ENCODE data around the gene CPNE1.

The CPNE1 gene

DNA sequence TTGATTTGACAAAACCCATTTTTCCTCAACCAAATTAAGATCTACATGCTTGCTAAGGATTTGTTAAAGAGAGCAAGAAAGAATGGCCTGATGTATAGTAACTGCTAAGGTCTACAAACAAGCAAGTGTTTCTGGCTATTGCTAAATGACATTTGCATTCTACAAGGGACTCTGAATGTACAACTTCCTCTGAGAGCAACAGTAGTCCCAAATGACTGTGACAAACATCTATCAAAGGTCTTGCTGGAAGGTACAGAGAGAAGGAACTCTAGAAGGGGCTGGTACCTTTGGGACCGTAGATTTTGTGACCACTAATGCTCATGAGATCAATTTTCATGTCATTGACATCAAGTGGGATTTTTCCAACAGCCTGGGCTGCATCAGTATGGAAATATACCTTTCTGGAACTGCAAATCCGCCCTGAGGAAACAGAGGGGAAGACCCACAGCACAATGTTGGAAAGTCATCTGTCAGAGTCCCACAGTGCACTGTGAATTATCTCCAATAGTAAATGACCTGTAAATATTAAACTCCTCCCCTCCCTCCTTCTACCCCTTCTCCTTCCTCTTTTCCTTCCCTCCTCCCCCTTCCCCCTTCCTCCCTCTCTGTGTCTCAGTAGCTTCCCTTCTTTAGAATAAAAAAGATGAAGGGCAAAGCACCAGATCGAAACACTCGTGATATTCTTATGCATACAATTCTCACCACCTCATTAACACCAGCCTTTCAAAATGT lies 15.9 kb upstream of the CPNE1 start:
- Histone ChIP-seq H3K27me3 (ENCODE audit: low read depth, low read length) (no peaks in the 10 kb centered on the region), H3K9me3 (ENCODE audit: insufficient read depth, low read length) (no peaks in the 10 kb centered on the region), H3K4me2 (ENCODE audit: low read length) (peak overlapping the region; percentile 56), H3K4me1 (ENCODE audit: low read length) (peaks cover 13% of the 10 kb centered on the region), H4K20me1 (ENCODE audit: insufficient read depth, low read length) (no peaks in the 10 kb centered on the region), H3K4me3 (ENCODE audit: low read length) (peak overlapping the region; percentile 14), H3K36me3 (replicated peaks; ENCODE audit: low read depth, low read length) (peaks cover 5% of the 10 kb centered on the region), H3K79me2 (ENCODE audit: low read length) (no peaks in the 10 kb centered on the region), H3K27ac (ENCODE audit: low read length) (peak overlapping the region; percentile 72), H3K9ac (ENCODE audit: low read length) (no peak overlapping the region), H2AFZ (ENCODE audit: low read depth, low read length) (no peak overlapping the region)
- TF ChIP-seq, protein P1, sequence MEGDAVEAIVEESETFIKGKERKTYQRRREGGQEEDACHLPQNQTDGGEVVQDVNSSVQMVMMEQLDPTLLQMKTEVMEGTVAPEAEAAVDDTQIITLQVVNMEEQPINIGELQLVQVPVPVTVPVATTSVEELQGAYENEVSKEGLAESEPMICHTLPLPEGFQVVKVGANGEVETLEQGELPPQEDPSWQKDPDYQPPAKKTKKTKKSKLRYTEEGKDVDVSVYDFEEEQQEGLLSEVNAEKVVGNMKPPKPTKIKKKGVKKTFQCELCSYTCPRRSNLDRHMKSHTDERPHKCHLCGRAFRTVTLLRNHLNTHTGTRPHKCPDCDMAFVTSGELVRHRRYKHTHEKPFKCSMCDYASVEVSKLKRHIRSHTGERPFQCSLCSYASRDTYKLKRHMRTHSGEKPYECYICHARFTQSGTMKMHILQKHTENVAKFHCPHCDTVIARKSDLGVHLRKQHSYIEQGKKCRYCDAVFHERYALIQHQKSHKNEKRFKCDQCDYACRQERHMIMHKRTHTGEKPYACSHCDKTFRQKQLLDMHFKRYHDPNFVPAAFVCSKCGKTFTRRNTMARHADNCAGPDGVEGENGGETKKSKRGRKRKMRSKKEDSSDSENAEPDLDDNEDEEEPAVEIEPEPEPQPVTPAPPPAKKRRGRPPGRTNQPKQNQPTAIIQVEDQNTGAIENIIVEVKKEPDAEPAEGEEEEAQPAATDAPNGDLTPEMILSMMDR (IDR thresholded peaks at IDR 0.05; ENCODE audit: low read depth, low read length): no peak
- TF ChIP-seq EZH2phosphoT487 (IDR thresholded peaks at IDR 0.05; ENCODE audit: low read depth): no peak

DNA sequence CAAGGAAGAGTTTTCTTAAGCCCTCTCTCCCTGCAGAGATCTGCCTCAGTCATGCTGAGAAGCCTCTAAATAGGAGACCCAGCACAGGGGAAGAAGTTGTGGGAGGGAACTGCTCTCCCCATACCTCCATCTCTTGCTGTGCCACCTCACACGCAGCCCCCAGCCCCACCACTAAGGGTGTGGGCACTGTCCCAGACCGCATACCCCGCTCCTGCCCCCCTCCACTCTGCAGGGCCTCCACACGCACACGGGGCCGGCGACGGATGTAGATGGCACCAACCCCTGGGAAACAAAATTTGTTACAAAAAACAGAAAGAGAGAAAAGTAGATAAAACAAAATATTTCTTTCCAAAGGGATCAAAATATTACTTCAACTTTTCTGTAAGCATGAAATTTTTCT lies 10.2 kb upstream of the CPNE1 start:
- Histone ChIP-seq H3K9me3 (ENCODE audit: insufficient read depth, low read length) (no peaks in the 10 kb centered on the region), H3K4me1 (ENCODE audit: low read length) (no peaks in the 10 kb centered on the region), H3K27ac (ENCODE audit: low read length) (no peak overlapping the region), H4K20me1 (ENCODE audit: insufficient read depth, low read length) (no peaks in the 10 kb centered on the region), H3K27me3 (ENCODE audit: low read depth, low read length) (no peaks in the 10 kb centered on the region), H3K36me3 (replicated peaks; ENCODE audit: low read depth, low read length) (peaks cover 20% of the 10 kb centered on the region), H3K4me3 (ENCODE audit: low read length) (no peak overlapping the region), H3K4me2 (ENCODE audit: low read length) (no peak overlapping the region), H3K79me2 (ENCODE audit: low read length) (no peaks in the 10 kb centered on the region), H3K9ac (ENCODE audit: low read length) (no peak overlapping the region), H2AFZ (ENCODE audit: low read depth, low read length) (no peak overlapping the region)
- TF ChIP-seq, protein P1 (IDR thresholded peaks at IDR 0.05; ENCODE audit: low read depth, low read length): no peak
- no peak for TF ChIP-seq EZH2phosphoT487 (IDR thresholded peaks at IDR 0.05; ENCODE audit: low read depth)

DNA sequence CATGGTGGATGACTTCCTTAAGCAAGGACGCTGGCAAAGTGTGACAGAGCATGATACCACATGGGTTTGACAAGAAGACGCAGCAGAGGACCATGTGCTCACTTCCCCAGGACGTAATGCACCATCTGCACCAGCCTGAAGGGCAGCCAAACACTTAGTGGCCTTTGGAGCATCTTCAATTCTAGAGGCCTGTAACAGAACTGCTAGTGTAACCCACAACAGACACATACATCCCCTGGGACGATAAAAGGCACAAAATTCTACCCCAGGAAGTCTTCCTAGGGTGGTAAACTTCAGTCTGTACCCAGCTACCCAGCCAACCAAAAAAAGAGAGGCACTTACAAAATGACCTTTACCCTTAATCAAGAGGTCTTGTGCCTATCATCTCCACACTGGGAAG lies 9.2 kb upstream of the CPNE1 start:
- Histone ChIP-seq H3K4me2 (ENCODE audit: low read length) (no peak overlapping the region), H3K79me2 (ENCODE audit: low read length) (no peaks in the 10 kb centered on the region), H4K20me1 (ENCODE audit: insufficient read depth, low read length) (no peaks in the 10 kb centered on the region), H3K27me3 (ENCODE audit: low read depth, low read length) (no peaks in the 10 kb centered on the region), H3K9me3 (ENCODE audit: insufficient read depth, low read length) (no peaks in the 10 kb centered on the region), H3K4me1 (ENCODE audit: low read length) (no peaks in the 10 kb centered on the region), H2AFZ (ENCODE audit: low read depth, low read length) (no peak overlapping the region), H3K9ac (ENCODE audit: low read length) (no peak overlapping the region), H3K4me3 (ENCODE audit: low read length) (no peak overlapping the region), H3K27ac (ENCODE audit: low read length) (no peak overlapping the region), H3K36me3 (replicated peaks; ENCODE audit: low read depth, low read length) (peaks cover 28% of the 10 kb centered on the region)
- no peak for TF ChIP-seq EZH2phosphoT487 (IDR thresholded peaks at IDR 0.05; ENCODE audit: low read depth)
- TF ChIP-seq, protein P1 (IDR thresholded peaks at IDR 0.05; ENCODE audit: low read depth, low read length): no peak

DNA sequence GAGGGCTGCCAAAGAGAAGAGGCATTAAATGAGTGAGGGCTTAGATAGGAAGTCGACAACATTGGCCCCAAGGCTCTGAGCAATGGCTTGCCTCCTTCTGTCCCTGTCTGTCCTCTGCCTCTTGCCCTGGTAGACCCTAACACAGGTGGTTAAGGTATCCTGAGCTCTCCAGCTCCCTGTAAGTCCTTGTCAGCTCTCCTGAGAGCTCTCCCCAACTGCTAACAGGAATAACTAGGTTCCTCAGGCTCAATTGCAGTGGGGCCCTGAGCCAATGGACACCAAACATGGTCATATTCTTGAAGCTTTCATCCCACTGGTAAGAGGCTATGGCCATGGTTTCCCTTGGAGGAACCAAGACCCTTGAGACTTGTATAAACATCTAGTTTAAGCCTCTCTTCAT lies 5.0 kb upstream of the CPNE1 start:
- H3K36me3 ChIP-seq (replicated peaks; ENCODE audit: low read depth, low read length): peaks cover 42% of the 10 kb centered on the region
- TF ChIP-seq, protein P1 (IDR thresholded peaks at IDR 0.05; ENCODE audit: low read depth, low read length): no peak
- TF ChIP-seq EZH2phosphoT487 (IDR thresholded peaks at IDR 0.05; ENCODE audit: low read depth): no peak
- no peaks in the 10 kb centered on the region for H4K20me1 ChIP-seq (ENCODE audit: insufficient read depth, low read length)
- no peaks in the 10 kb centered on the region for H3K27me3 ChIP-seq (ENCODE audit: low read depth, low read length)
- no peak overlapping the region for H2AFZ ChIP-seq (ENCODE audit: low read depth, low read length)
- peaks cover 5% of the 10 kb centered on the region for H3K79me2 ChIP-seq (ENCODE audit: low read length)
- no peak overlapping the region for H3K27ac ChIP-seq (ENCODE audit: low read length)
- H3K4me1 ChIP-seq (ENCODE audit: low read length): no peaks in the 10 kb centered on the region
- no peak overlapping the region for H3K4me2 ChIP-seq (ENCODE audit: low read length)
- no peaks in the 10 kb centered on the region for H3K9me3 ChIP-seq (ENCODE audit: insufficient read depth, low read length)
- H3K9ac ChIP-seq (ENCODE audit: low read length): no peak overlapping the region
- no peak overlapping the region for H3K4me3 ChIP-seq (ENCODE audit: low read length)
